CD4-positive, alpha-beta T cell (primary cell): ENCODE measurements around the gene GRID1. TPM values are rescaled to one million over a fixed set of nuclear protein-coding genes. Genes with fewer than 3 reads are reported as not detected.

Experiments used
- ATAC-seq: fragments of 200-7000 bp; cut with Tn5 transposase; one replicate; pipeline ENCODE4 v1.10.0; 2022; ENCODE audit warnings: mild to moderate bottlenecking; ENCODE audit not compliant: poor library complexity
- CTCF ChIA-PET: fragments of 350-600 bp; sonication (Branson Sonifier 250); formaldehyde crosslinking; loops from one replicate; lab custom pipeline; 2021; ENCODE audit warnings: antibody characterized with exemption, inconsistent platforms; lab: Charles Lee
- POLR2A ChIA-PET: fragments of 350-600 bp; sonication (Branson Sonifier 250); formaldehyde crosslinking; loops from one replicate; lab custom pipeline; 2021; ENCODE audit warnings: antibody characterized with exemption, inconsistent platforms; lab: Charles Lee
- DNase-seq, 14 experiments: peaks; one replicate each; pipeline ENCODE4 v3.0.0-alpha.2; 2013 to 2020; ENCODE audit warnings: mixed read lengths in 2 of 14
- H3K27ac ChIP-seq, 2 donors: one replicate each; pipeline versions ENCODE4 v1.5.1 to v1.7.0; 2013; ENCODE audit warnings: low read length in 2 of 2, low read depth in 1 of 2, mild to moderate bottlenecking in 1 of 2
- H3K27me3 ChIP-seq, 2 experiments: 1 replicate in 1 of 2; 2 replicates in 1 of 2; pipeline versions ENCODE4 v1.6.1 to v1.7.0; 2013; ENCODE audit warnings: low read length in 2 of 2, control low read depth in 1 of 2, mild to moderate bottlenecking in 1 of 2, moderate library complexity in 1 of 2; ENCODE audit not compliant: insufficient read depth in 2 of 2, control insufficient read depth in 1 of 2
- H3K36me3 ChIP-seq: one replicate; pipeline ENCODE4 v1.6.1; 2013; ENCODE audit warnings: low read length, control low read depth; ENCODE audit not compliant: insufficient read depth
- H3K4me1 ChIP-seq: one replicate; pipeline ENCODE4 v1.6.1; 2013; ENCODE audit warnings: low read length, control low read depth; ENCODE audit not compliant: insufficient read depth
- H3K4me3 ChIP-seq: one replicate; pipeline ENCODE4 v1.5.1; 2013; ENCODE audit warnings: mild to moderate bottlenecking, low read length, moderate library complexity
- H3K9me3 ChIP-seq, 2 experiments: 1 replicate in 1 of 2; 2 replicates in 1 of 2; pipeline versions ENCODE4 v1.6.1 to v1.7.0; 2013; ENCODE audit warnings: low read length in 2 of 2, mild to moderate bottlenecking in 2 of 2, control low read depth in 1 of 2, moderate library complexity in 1 of 2; ENCODE audit not compliant: control insufficient read depth in 1 of 2, insufficient read depth in 1 of 2
- H3K27ac Mint-ChIP-seq: one replicate; pipeline ENCODE4 v1.8.0; 2020; ENCODE audit warnings: mixed read lengths
- H3K27me3 Mint-ChIP-seq: one replicate; pipeline ENCODE4 v1.8.0; 2021; ENCODE audit warnings: mixed read lengths
- H3K36me3 Mint-ChIP-seq: one replicate; pipeline ENCODE4 v1.8.0; 2021; ENCODE audit warnings: low read depth, mixed read lengths
- H3K4me1 Mint-ChIP-seq: one replicate; pipeline ENCODE4 v1.8.0; 2021; ENCODE audit warnings: low read depth, mixed read lengths
- H3K4me3 Mint-ChIP-seq: one replicate; pipeline ENCODE4 v1.8.0; 2020; ENCODE audit warnings: mild to moderate bottlenecking, mixed read lengths
- H3K9me3 Mint-ChIP-seq: one replicate; pipeline ENCODE4 v1.8.0; 2020; ENCODE audit warnings: mixed read lengths
- CTCF ChIP-seq: fragments of 200-600 bp; IDR thresholded peaks from one replicate; pipeline ENCODE4 v1.8.0; 2022; ENCODE audit warnings: antibody characterized with exemption, mild to moderate bottlenecking
- intact Hi-C, 2 experiments: fragments of 100-400 bp; cut with DNase I in 1 of 2; cut with micrococcal nuclease in 1 of 2; formaldehyde crosslinking; loops; one replicate each; pipeline versions ENCODE4 v1.15.1 to v1.9.0; 2023 to 2025; cut with DNase I, micrococcal nuclease
- total RNA-seq, 174 experiments: library from RNA in 2 of 174; stranded (reverse) in 2 of 174; gene quantifications; one replicate each; pipeline ENCODE4 v1.2.3 and lab custom pipeline; 2021 to 2026

GRID1 gene
- total RNA-seq, 2 experiments from 2014 or later, result not detected

- intact Hi-C loops, result no loop called here
- H3K27me3 Mint-ChIP-seq, result no peaks in the 10 kb centered on the region
- CTCF ChIA-PET, result no interaction called here
- H3K4me3 ChIP-seq, result no peak overlapping the region
- no peaks in the 10 kb centered on the region for H3K36me3 Mint-ChIP-seq
- POLR2A ChIA-PET, result no interaction called here
- H3K9me3 ChIP-seq, result peaks cover 0 to 5% of the 10 kb centered on the region in 2 experiments
- H3K4me1 Mint-ChIP-seq, result no peaks in the 10 kb centered on the region
- DNase-seq (no peak), ATAC-seq (no peak)
- no peaks in the 10 kb centered on the region for H3K36me3 ChIP-seq
- H3K4me3 Mint-ChIP-seq, result no peak overlapping the region
- peaks cover 0 to 2% of the 10 kb centered on the region in 2 experiments for H3K27me3 ChIP-seq
- H3K9me3 Mint-ChIP-seq, result no peaks in the 10 kb centered on the region
- no peak overlapping the region for H3K27ac ChIP-seq
- no peak overlapping the region for H3K27ac Mint-ChIP-seq
- no peak for TF ChIP-seq CTCF
- no peaks in the 10 kb centered on the region for H3K4me1 ChIP-seq
Measured at GRCh38 chr10:86215046-86215445, 151.5 kb downstream of the GRID1 start.

- H3K4me3 ChIP-seq, result no peak overlapping the region
- intact Hi-C loops, result no loop called here
- peaks cover 4% of the 10 kb centered on the region for H3K27me3 Mint-ChIP-seq
- ChIA-PET POLR2A (no interaction called here), CTCF (no interaction called here)
- H3K27ac Mint-ChIP-seq, result no peak overlapping the region
- no peak for TF ChIP-seq CTCF
- H3K4me1 ChIP-seq, result no peaks in the 10 kb centered on the region
- peaks cover 0 to 5% of the 10 kb centered on the region in 2 experiments for H3K9me3 ChIP-seq
- H3K27me3 ChIP-seq, result no peaks in the 10 kb centered on the region
- no peak overlapping the region for H3K27ac ChIP-seq
- no peaks in the 10 kb centered on the region for H3K4me1 Mint-ChIP-seq
- DNase-seq, result no peak
- H3K36me3 ChIP-seq, result no peaks in the 10 kb centered on the region
- no peak for ATAC-seq
- no peaks in the 10 kb centered on the region for H3K9me3 Mint-ChIP-seq
- H3K36me3 Mint-ChIP-seq, result no peaks in the 10 kb centered on the region
- no peak overlapping the region for H3K4me3 Mint-ChIP-seq
Measured at GRCh38 chr10:86213148-86213547, 153.4 kb downstream of the GRID1 start.

- no peaks in the 10 kb centered on the region for H3K4me1 Mint-ChIP-seq
- no peak for TF ChIP-seq CTCF
- no peaks in the 10 kb centered on the region for H3K27me3 ChIP-seq
- no peaks in the 10 kb centered on the region for H3K9me3 Mint-ChIP-seq
- no peaks in the 10 kb centered on the region for H3K36me3 Mint-ChIP-seq
- peaks cover 4% of the 10 kb centered on the region for H3K27me3 Mint-ChIP-seq
- no peak overlapping the region for H3K27ac Mint-ChIP-seq
- no peak overlapping the region for H3K4me3 Mint-ChIP-seq
- H3K36me3 ChIP-seq, result no peaks in the 10 kb centered on the region
- H3K4me3 ChIP-seq, result no peak overlapping the region
- no peak overlapping the region for H3K27ac ChIP-seq
- DNase-seq (no peak), ATAC-seq (no peak)
- intact Hi-C loops, result no loop called here
- no peaks in the 10 kb centered on the region for H3K4me1 ChIP-seq
- peaks cover 0 to 5% of the 10 kb centered on the region in 2 experiments for H3K9me3 ChIP-seq
- ChIA-PET POLR2A (no interaction called here), CTCF (no interaction called here)
Measured at GRCh38 chr10:86212391-86212700, 154.2 kb downstream of the GRID1 start.
